Mucosa of stomach (tissue), 1 donor: ENCODE results near the gene LCP1.

Source experiments
- H3K27me3 ChIP-seq: one replicate; pipeline ENCODE4 v1.7.0; 2013; ENCODE audit warnings: mild to moderate bottlenecking, low read length; ENCODE audit not compliant: control insufficient read depth, insufficient read depth
- H3K36me3 ChIP-seq: one replicate; pipeline ENCODE4 v1.7.0; 2013; ENCODE audit warnings: low read length; ENCODE audit not compliant: control insufficient read depth, insufficient read depth
- H3K4me1 ChIP-seq: one replicate; pipeline ENCODE4 v1.7.0; 2013; ENCODE audit warnings: mild to moderate bottlenecking, low read length; ENCODE audit not compliant: control insufficient read depth, insufficient read depth
- H3K4me3 ChIP-seq: one replicate; pipeline ENCODE4 v1.7.0; 2013; ENCODE audit warnings: low read length
- H3K9ac ChIP-seq: one replicate; pipeline ENCODE4 v1.7.0; 2013; ENCODE audit warnings: mild to moderate bottlenecking, low read length, moderate library complexity
- H3K9me3 ChIP-seq: one replicate; pipeline ENCODE4 v1.7.0; 2013; ENCODE audit warnings: mild to moderate bottlenecking, low read length, moderate library complexity; ENCODE audit not compliant: control insufficient read depth
- donor health status: Pancreatic carcinoma.

LCP1 gene

GRCh38 chr13:46179491-46179908 is 2.5 kb downstream of the LCP1 start:
- Histone ChIP-seq H3K27me3 (no peaks in the 10 kb centered on the region), H3K4me1 (no peaks in the 10 kb centered on the region), H3K9me3 (no peaks in the 10 kb centered on the region), H3K4me3 (no peak overlapping the region), H3K36me3 (no peaks in the 10 kb centered on the region), H3K9ac (no peak overlapping the region)

GRCh38 chr13:46178821-46179220 is 3.2 kb downstream of the LCP1 start:
- no peaks in the 10 kb centered on the region for H3K4me1 ChIP-seq
- no peaks in the 10 kb centered on the region for H3K36me3 ChIP-seq
- H3K27me3 ChIP-seq: no peaks in the 10 kb centered on the region
- no peaks in the 10 kb centered on the region for H3K9me3 ChIP-seq
- H3K9ac ChIP-seq: no peak overlapping the region
- no peak overlapping the region for H3K4me3 ChIP-seq

GRCh38 chr13:46178143-46178542 is 3.8 kb downstream of the LCP1 start:
- H3K4me1 ChIP-seq: no peaks in the 10 kb centered on the region
- no peak overlapping the region for H3K9ac ChIP-seq
- H3K36me3 ChIP-seq: no peaks in the 10 kb centered on the region
- no peaks in the 10 kb centered on the region for H3K9me3 ChIP-seq
- no peaks in the 10 kb centered on the region for H3K27me3 ChIP-seq
- no peak overlapping the region for H3K4me3 ChIP-seq

- Histone ChIP-seq H3K27me3 (no peaks in the 10 kb centered on the region), H3K4me3 (no peak overlapping the region), H3K4me1 (no peaks in the 10 kb centered on the region), H3K9ac (no peak overlapping the region), H3K9me3 (no peaks in the 10 kb centered on the region), H3K36me3 (no peaks in the 10 kb centered on the region)
Observed at GRCh38 chr13:46176756-46177155, 5.2 kb downstream of the LCP1 start.

- H3K9me3 ChIP-seq: no peaks in the 10 kb centered on the region
- H3K27me3 ChIP-seq: no peaks in the 10 kb centered on the region
- H3K4me1 ChIP-seq: no peaks in the 10 kb centered on the region
- no peaks in the 10 kb centered on the region for H3K36me3 ChIP-seq
- H3K9ac ChIP-seq: no peak overlapping the region
- no peak overlapping the region for H3K4me3 ChIP-seq
Observed at GRCh38 chr13:46173656-46174055, 8.3 kb downstream of the LCP1 start.

GRCh38 chr13:46172531-46172991 is 9.4 kb downstream of the LCP1 start:
- no peaks in the 10 kb centered on the region for H3K9me3 ChIP-seq
- H3K27me3 ChIP-seq: no peaks in the 10 kb centered on the region
- no peak overlapping the region for H3K9ac ChIP-seq
- no peak overlapping the region for H3K4me3 ChIP-seq
- H3K36me3 ChIP-seq: no peaks in the 10 kb centered on the region
- no peaks in the 10 kb centered on the region for H3K4me1 ChIP-seq

- Histone ChIP-seq H3K9me3 (no peaks in the 10 kb centered on the region), H3K27me3 (no peaks in the 10 kb centered on the region), H3K9ac (no peak overlapping the region), H3K4me3 (no peak overlapping the region), H3K4me1 (no peaks in the 10 kb centered on the region), H3K36me3 (no peaks in the 10 kb centered on the region)
Observed at GRCh38 chr13:46171739-46172138, 10.2 kb downstream of the LCP1 start.

GRCh38 chr13:46171217-46171616 is 10.8 kb downstream of the LCP1 start:
- H3K4me3 ChIP-seq: no peak overlapping the region
- H3K9ac ChIP-seq: no peak overlapping the region
- H3K9me3 ChIP-seq: no peaks in the 10 kb centered on the region
- H3K27me3 ChIP-seq: no peaks in the 10 kb centered on the region
- no peaks in the 10 kb centered on the region for H3K36me3 ChIP-seq
- no peaks in the 10 kb centered on the region for H3K4me1 ChIP-seq

GRCh38 chr13:46170687-46171086 is 11.3 kb downstream of the LCP1 start:
- H3K27me3 ChIP-seq: no peaks in the 10 kb centered on the region
- H3K4me1 ChIP-seq: no peaks in the 10 kb centered on the region
- H3K36me3 ChIP-seq: no peaks in the 10 kb centered on the region
- H3K4me3 ChIP-seq: no peak overlapping the region
- no peaks in the 10 kb centered on the region for H3K9me3 ChIP-seq
- H3K9ac ChIP-seq: no peak overlapping the region

GRCh38 chr13:46170268-46170667 is 11.7 kb downstream of the LCP1 start:
- H3K36me3 ChIP-seq: no peaks in the 10 kb centered on the region
- H3K4me1 ChIP-seq: no peaks in the 10 kb centered on the region
- H3K27me3 ChIP-seq: no peaks in the 10 kb centered on the region
- H3K4me3 ChIP-seq: no peak overlapping the region
- no peak overlapping the region for H3K9ac ChIP-seq
- H3K9me3 ChIP-seq: no peaks in the 10 kb centered on the region

- no peaks in the 10 kb centered on the region for H3K4me1 ChIP-seq
- H3K9me3 ChIP-seq: no peaks in the 10 kb centered on the region
- H3K9ac ChIP-seq: no peak overlapping the region
- no peak overlapping the region for H3K4me3 ChIP-seq
- no peaks in the 10 kb centered on the region for H3K36me3 ChIP-seq
- no peaks in the 10 kb centered on the region for H3K27me3 ChIP-seq
Observed at GRCh38 chr13:46169758-46170157, 12.2 kb downstream of the LCP1 start.

GRCh38 chr13:46168783-46169182 is 13.2 kb downstream of the LCP1 start:
- Histone ChIP-seq H3K9me3 (no peaks in the 10 kb centered on the region), H3K27me3 (no peaks in the 10 kb centered on the region), H3K9ac (no peak overlapping the region), H3K36me3 (no peaks in the 10 kb centered on the region), H3K4me1 (no peaks in the 10 kb centered on the region), H3K4me3 (no peak overlapping the region)

GRCh38 chr13:46168341-46168740 is 13.6 kb downstream of the LCP1 start:
- no peaks in the 10 kb centered on the region for H3K9me3 ChIP-seq
- H3K4me1 ChIP-seq: no peaks in the 10 kb centered on the region
- no peak overlapping the region for H3K4me3 ChIP-seq
- no peaks in the 10 kb centered on the region for H3K36me3 ChIP-seq
- no peak overlapping the region for H3K9ac ChIP-seq
- H3K27me3 ChIP-seq: no peaks in the 10 kb centered on the region
